COR-L47 (cell line): ENCODE data around the gene GP1BB.
A peak's percentile ranks its signal among the peaks of the same experiment; 100 is the strongest.
"Not testable (repeated sequence)": the region's sequence is repeated elsewhere in the genome, so short reads cannot be mapped to it uniquely, and the experiment has no call there.

Experiments used
- DNase-seq: peaks from one replicate; lab custom pipeline; 2025; lab: John Stamatoyannopoulos, UW

Gene GP1BB

GRCh38 chr22:19693981-19694670 lies 29.2 kb upstream of the GP1BB start:
- no peak for DNase-seq

GRCh38 chr22:19694696-19695095 lies 28.6 kb upstream of the GP1BB start:
- no peak for DNase-seq

DNA sequence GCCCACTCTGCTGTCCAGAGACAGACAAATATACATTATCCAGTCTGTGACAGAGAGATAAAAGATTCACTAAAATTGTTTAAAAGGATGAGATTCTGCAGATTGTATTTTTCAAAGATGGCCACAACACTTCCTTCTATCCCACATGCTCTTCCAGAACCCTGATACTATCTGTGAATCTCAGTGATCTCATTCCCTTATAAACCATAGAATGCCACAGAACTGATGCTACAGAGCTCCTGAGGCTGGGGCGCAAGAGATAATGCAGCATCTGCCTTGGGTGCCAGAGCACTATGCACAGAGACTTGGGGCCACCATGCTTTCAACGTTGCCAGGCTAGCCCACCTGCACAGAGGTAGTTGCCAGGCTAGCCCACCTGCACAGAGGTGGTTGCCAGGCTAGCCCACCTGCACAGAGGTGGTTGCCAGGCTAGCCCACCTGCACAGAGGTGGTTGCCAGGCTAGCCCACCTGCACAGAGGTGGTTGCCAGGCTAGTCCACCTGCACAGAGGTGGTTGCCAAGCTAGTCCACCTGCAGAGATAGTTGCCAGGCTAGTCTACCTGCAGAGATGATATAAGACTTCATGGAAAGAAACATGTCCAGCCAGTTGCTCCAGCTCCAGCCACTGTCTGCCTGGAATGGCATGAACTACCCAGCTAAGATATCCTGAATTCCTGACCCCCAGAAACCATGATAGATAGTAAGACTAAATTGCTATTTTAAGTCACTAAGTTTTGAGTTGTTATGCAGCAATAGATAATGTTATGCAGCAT lies 26.6 kb upstream of the GP1BB start:
- DNase-seq: no peak

GRCh38 chr22:19697871-19698270 lies 25.5 kb upstream of the GP1BB start:
- not testable (repeated sequence) for DNase-seq

- no peak for DNase-seq
Observed at GRCh38 chr22:19700790-19701419, 22.4 kb upstream of the GP1BB start.

GRCh38 chr22:19701420-19702145 lies 21.8 kb upstream of the GP1BB start:
- DNase-seq: no peak

DNA sequence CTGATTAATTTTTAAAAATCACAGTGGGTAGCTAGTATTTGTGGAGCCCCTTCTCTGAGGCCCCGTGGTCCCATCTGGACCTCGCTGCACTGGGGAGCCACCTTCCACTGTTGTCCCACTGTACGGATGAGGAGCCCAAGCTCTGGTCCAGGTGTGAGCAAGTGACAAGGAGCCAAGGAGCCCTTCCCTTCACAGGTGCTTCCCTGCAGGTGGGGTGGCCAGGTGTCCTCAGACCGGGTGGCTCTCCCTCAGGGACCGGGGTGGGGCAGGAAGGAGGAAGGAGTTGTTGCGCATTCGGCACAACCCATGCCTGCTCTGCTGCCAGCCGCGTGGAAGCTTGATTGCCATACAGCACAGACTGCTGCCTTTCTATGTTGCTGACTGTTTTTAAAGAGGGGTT lies 19.5 kb upstream of the GP1BB start:
- peak; percentile 31 for DNase-seq

DNA sequence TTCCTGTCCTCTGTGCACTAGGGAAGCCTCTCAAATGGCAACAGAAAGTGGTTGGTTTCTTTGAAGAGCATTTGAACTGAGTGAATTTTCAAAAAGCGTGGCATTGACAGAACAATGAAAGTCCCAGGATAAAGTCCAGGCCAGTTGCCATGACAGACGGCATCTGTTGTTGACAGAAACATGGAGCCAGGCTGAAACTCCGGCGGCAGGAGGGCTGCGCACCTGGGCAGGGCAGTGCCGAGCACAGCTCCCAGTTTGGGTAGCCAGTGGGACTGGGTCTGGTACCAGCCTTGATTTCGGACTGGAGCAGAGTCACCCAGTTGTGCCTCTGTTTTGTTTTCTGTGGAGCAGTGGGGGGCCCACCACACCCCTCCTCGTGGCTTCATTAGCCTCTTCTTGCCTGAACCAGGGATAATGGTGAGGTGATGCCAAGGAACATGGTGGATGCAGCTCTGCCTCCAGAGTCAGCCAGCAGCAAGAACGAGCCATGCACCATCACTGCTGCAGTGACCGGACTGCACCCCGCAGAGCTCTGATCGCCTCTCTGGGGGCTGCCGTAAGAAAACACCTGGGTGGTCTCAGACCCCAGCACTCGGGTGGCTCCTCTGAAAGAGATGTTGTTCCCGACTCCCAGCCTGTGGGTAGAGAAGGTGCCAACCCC lies 18.9 kb upstream of the GP1BB start:
- no peak for DNase-seq

DNA sequence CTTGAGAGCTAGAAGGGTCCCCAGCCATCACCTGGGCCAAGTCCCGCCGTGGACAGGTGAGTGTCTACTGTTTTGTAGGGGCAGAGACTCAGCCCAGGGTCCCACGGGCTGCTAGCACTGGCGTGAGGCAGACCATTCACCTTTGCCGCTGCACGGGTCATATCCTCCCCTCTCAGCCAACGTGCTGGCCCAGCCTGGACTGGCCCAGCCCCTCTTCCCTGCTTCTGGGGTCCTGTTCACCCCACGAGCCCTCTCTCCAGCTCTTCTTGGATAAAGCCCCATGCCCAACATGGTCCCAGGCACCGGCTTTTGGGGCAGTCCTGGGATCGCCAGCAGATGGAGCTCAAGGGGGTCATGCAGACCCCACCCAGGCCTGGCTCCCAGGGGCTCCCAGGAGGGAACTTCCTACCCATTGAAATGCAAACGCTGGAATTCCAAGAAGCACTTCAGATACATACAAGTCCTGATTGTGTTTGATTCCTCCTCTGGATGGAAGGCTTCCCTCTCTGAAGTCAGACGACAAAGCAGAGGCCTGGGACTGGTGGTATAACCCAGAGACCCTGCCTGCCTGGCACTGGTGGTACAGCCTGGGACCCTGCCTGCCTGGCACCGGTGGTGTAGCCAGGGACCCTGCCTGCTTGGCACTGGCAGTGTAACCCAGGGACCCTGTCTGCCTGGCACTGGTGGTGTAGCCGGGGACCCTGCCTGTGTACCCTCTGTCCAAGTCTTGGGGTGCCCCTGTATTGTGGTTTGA lies 18.0 kb upstream of the GP1BB start:
- no peak for DNase-seq

DNA sequence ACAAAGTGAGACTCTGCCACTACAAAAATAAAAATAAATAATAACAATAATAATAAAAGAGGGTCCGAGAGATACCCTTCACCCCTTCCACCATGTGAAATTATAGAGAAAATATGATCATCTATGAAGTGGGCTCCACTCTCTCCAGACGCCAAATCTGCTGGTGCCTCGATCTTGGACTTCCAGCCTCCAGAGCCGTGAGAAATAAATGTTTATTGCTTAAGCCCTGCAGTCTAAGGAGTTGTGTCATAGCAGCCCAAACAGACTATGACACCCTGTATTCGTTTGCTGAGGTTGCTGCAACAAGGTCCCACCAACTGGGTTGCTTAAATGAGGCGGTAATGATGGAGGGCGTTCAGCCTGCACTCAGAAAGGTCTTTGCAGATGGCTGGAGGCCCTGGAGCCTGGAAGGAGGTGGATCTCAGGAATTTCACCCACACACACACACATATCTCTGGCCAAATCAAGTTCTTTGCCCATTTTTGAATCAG lies 16.6 kb upstream of the GP1BB start:
- DNase-seq: no peak

DNA sequence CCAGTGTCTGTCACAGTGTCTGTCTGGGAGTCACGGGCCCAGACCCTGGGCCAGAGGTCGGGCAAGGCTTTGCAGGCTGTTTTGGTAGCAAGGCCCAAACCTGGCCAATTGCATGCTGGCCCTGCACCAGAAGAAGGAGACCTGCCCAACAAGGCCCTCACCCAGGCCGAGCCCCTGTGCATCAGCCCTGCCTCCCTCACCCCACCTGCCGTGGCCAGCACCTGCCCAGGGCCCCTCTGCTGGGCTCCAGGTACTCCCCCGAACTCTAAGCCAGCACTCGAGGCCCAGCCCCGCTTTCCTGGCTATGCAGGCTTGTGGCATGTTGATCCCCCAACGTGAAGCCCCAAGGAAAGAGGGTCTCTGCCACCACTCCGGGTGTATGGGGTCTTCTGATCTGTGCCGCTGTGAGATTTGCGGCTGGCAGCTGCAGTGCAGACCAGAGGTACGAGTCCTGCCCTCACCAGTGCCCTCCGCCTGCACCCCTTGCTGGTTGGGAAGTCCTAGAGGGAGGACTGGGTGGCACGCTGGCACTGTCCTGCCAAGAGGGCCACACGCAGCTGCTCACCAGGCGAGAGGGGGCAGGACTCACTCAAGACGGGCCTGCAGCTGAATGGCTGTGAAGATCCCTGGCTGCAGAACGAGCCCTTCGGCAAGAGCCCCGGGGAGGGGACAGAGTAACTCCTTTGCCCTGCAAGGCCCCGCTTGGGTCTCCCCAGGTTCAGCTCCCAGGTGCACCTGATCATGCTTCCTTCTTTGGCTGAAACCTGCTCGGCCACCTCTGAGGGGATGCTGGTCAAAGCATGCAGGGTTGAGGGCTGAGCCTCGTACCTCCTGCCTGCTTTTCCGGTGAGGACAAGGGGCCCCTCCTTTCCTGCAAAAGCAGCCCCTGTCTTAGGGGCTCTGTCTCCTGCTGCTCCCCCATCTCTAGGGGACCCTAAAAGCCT lies 15.7 kb upstream of the GP1BB start:
- no peak for DNase-seq

DNA sequence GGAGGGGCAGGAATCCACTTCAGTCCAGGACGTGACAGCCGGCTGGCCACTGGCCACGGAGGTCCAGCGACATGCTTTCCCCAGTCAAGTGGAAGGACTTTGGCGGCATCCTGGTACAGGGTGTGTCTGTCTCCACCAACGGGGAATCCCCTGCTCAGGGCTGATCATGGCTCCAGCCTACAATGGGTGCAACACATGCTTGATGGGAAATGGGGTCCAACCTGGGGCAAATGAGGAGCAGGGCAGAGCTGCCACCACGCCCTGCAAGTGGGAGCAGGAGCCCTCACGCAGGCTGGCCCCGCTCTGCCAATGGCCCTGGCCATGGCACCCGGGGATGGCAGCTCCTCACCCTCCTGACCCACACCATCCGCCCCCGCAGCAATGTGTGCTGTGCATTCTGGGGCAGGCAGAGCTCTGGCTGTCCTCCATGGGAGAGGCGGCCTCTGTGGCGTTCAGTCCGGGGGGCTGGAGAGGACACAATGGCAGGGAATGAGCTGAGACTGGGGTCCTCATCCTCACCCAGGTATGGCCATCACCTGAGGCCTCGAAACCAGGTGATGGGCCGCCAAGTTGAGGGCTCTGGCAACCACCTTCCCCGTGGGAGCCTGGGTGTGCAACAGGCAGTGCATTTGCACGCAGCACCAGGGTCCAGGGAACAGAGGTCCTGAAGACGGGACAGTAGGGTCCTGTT lies 14.9 kb upstream of the GP1BB start:
- DNase-seq: no peak

- DNase-seq: no peak
Observed at GRCh38 chr22:19709063-19709769, 14.1 kb upstream of the GP1BB start.

DNA sequence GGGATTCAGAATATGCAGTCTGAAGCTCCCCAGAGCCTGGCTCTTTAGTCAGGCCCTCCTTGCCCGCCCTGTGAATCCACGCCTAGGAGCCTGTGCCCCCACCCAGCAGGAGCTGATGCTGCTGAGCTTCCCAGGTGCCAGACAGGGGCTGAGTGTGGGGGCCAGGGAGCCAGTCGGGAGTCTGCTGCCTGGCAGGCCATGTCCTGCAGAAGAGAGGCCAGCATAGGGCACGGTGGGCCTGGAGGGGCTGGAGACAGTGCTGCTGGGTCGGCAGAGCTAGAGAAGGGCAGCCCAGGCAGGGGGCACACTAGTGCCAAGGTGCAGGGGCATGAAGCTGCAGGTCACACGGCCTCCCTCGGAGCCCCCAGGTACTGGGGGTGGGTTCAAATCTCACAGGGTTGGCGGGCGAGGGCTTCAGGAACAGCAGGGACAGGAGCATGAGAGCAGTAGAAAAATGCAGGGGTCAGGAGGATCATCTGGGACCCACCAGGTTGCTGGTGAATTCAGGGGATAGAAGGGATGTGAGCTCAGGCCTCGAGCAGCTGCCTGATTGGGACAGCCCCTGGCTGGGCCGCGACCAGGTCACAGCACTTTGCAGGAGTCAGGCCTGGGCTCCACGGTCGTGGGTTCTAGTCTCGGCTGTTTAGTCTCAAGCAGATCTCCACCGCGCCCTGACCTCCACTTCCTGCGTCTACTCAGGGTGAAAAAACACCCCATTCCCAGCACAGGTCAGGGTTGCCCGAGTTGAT lies 13.1 kb upstream of the GP1BB start:
- DNase-seq: no peak

DNA sequence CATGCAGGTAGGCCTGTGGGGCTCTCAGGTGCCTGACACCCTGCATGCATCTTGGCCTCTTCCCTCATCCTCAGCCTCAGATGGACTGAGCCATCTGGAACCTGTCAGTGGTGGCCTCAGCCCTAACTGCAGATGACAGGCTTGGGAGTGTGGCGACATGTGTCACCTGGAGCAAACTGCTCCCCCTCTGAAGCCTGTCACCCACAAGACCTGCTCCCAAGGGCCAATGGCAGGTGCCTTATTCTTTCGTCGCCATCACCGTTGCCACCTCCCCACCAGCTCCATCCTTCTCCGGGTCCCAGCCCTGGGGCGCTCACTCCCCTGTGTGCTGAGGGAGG lies 12.6 kb upstream of the GP1BB start:
- DNase-seq: no peak

DNA sequence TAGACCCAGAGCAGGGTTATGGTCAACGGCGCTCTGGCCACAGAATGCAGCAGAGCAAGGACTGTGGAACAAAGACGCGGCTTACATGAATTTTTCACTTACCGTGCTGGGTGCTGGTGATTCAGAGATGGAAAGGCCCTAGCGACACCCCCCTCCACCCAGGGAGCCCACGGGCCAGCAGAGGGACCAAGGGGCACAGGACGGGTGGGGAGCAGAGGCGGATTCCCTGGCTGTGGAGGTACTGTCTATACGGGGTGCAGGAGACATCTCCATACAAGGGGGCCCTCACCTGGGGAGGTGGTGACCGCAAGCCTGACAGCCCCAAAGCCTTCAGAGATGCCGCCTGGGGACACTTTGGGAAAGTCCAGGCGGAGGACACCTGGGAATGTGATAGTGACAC lies 10.1 kb upstream of the GP1BB start:
- DNase-seq: no peak

- DNase-seq: no peak
Observed at GRCh38 chr22:19713650-19714311, 9.6 kb upstream of the GP1BB start.
